ENCODE results near the gene EPB42. TPM values are rescaled to one million over a fixed set of nuclear protein-coding genes. Genes with fewer than 3 reads are reported as not detected.
A peak's percentile ranks its signal among the peaks of the same experiment; 100 is the strongest.
"Not testable (repeated sequence)": the region's sequence is repeated elsewhere in the genome, so short reads cannot be mapped to it uniquely, and the experiment has no call there.

EPB42 gene
- total and polyA plus RNA-seq, 12 donors = 0.03 to 0.26 (median 0.15) TPM; not detected in 5

- H3K4me3 ChIP-seq = no peak overlapping the region
- TF ChIP-seq, protein P1, sequence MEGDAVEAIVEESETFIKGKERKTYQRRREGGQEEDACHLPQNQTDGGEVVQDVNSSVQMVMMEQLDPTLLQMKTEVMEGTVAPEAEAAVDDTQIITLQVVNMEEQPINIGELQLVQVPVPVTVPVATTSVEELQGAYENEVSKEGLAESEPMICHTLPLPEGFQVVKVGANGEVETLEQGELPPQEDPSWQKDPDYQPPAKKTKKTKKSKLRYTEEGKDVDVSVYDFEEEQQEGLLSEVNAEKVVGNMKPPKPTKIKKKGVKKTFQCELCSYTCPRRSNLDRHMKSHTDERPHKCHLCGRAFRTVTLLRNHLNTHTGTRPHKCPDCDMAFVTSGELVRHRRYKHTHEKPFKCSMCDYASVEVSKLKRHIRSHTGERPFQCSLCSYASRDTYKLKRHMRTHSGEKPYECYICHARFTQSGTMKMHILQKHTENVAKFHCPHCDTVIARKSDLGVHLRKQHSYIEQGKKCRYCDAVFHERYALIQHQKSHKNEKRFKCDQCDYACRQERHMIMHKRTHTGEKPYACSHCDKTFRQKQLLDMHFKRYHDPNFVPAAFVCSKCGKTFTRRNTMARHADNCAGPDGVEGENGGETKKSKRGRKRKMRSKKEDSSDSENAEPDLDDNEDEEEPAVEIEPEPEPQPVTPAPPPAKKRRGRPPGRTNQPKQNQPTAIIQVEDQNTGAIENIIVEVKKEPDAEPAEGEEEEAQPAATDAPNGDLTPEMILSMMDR (IDR thresholded peaks at IDR 0.05) = no peak
- peaks cover 0 to 10% (median 0%) of the 10 kb centered on the region in 11 donors for H3K9me3 ChIP-seq
- WGBS, 2 donors = 83 to 88% methylated on average over 3 of the region's 3 CpGs
- no peak overlapping the region for H3K27ac ChIP-seq
- DNase-seq (no peak), ATAC-seq (no peak)
- H3K27me3 ChIP-seq = no peaks in the 10 kb centered on the region
- peaks cover 0 to 18% (median 7%) of the 10 kb centered on the region in 9 donors for H3K4me1 ChIP-seq
- intact Hi-C loops (cut with DNase I) = no loop called here
- H3K36me3 ChIP-seq = peaks cover 0 to 40% (median 17%) of the 10 kb centered on the region in 9 donors
These were observed 20.8 kb downstream of the EPB42 start for GRCh38 chr15:43199945-43200488.

GRCh38 chr15:43198992-43199391, 21.8 kb downstream of the EPB42 start:
- Histone ChIP-seq H3K4me1 (peaks cover 0 to 23% (median 3%) of the 10 kb centered on the region in 9 donors), H3K36me3 (peaks cover 0 to 50% (median 21%) of the 10 kb centered on the region in 9 donors), H3K9me3 (peaks cover 0 to 10% (median 0%) of the 10 kb centered on the region in 11 donors), H3K27ac (no peak overlapping the region), H3K27me3 (no peaks in the 10 kb centered on the region), H3K4me3 (no peak overlapping the region)
- ATAC-seq (no peak), DNase-seq (no peak)
- 96% methylated on average over 3 of the region's 3 CpGs for WGBS, 2 donors
- intact Hi-C loops (cut with DNase I) = no loop called here
- TF ChIP-seq, protein P1 (IDR thresholded peaks at IDR 0.05) = no peak

DNA sequence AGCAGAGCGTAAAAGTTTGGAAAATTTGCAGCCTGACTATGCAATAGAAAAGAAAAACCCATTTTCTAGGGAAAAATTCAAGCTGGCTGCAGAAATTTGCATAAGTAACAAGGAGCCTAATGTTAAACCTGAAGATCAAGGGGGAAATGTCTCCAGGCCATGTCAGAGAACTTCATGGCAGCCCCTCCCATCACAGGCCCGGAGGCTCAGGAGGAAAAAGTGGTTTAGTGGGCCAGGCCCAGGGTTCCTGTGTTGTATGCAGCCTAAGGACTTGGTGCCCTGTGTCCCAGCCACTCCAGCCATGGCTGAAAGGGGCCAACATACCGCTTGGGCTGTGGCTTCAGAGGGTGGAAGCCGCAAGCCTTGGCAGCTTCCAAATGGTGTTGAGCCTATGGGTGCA, 22.3 kb downstream of the EPB42 start:
- ATAC-seq; H3K9me3 ChIP-seq; H3K27ac ChIP-seq; DNase-seq; intact Hi-C loops (cut with DNase I); H3K27me3 ChIP-seq; H3K4me3 ChIP-seq: not testable (repeated sequence)
- H3K4me1 ChIP-seq = peaks cover 0 to 20% (median 0%) of the 10 kb centered on the region in 9 donors
- WGBS, 2 donors = 96 to 98% methylated on average over 4 of the region's 4 CpGs
- H3K36me3 ChIP-seq = peaks cover 0 to 54% (median 24%) of the 10 kb centered on the region in 9 donors

DNA sequence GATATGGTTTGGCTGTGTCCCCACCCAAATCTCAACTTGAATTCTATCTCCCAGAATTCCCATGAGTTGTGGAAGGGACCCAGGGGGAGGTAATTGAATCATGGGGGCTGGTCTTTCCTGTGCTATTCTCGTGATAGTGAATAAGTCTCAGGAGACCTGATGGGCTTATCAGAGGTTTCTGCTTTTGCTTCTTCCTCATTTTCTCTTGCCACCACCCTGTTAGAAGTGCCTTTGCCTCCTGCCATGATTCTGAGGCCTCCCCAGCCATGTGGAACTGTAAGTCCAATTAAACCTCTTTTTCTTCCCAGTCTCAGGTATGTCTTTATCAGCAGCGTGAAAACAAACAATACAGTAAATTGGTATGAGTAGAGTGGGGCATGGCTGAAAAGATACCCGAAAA, 23.0 kb downstream of the EPB42 start:
- intact Hi-C loops (cut with DNase I); H3K27ac ChIP-seq; DNase-seq; ATAC-seq; H3K9me3 ChIP-seq; H3K27me3 ChIP-seq; H3K4me3 ChIP-seq: not testable (repeated sequence)
- peaks cover 0 to 62% (median 31%) of the 10 kb centered on the region in 9 donors for H3K36me3 ChIP-seq
- 74 to 84% methylated on average over 3 of the region's 3 CpGs for WGBS, 2 donors
- H3K4me1 ChIP-seq = peaks cover 0 to 20% (median 0%) of the 10 kb centered on the region in 9 donors

DNA sequence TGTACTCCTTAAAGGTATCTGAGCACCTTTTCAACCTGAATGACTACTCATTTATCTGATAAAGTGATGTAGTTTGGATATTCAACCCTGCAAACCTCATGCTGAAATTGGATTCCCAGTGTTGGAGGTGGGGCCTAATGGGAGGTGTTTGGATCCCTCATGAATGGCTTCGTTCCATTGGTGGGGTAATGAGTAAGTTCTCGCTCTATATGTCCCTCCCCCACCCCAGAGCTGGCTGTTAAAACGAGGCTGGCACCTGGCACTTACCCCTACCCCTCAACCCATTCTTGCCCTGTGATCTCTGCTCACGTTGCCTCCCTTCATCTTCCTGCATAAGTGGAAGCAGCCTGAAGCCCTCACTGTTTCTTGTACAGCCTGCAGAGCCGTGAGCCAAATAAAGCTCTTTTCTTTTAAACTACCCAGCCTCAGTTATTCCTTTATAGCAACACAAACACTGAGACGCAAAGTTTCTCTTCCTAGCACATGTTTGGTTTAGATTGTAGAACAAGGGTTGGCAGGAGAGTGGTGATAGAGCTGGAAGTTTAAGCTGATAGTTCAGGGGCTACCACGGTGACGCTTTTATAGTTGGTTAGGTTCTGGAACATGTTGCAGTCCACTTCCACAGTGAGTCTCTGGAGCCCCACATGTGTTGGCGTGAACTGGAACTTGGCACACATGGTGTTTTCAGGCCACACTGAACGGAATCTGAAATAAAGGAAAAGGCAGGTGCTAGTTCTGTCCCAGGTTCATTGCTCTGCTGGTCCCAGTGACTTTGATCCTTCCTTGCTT, 23.9 kb downstream of the EPB42 start:
- peak overlapping the region in 3 of 10 donors; percentile 11 to 36 (median 19) for H3K27ac ChIP-seq
- peaks cover 0 to 10% (median 0%) of the 10 kb centered on the region in 11 donors for H3K9me3 ChIP-seq
- H3K36me3 ChIP-seq = peaks cover 0 to 70% (median 39%) of the 10 kb centered on the region in 9 donors
- TF ChIP-seq, protein P1 (IDR thresholded peaks at IDR 0.05) = no peak
- no peak overlapping the region for H3K4me3 ChIP-seq
- no peaks in the 10 kb centered on the region for H3K27me3 ChIP-seq
- intact Hi-C loops (cut with DNase I) = no loop called here
- peaks cover 0 to 20% (median 0%) of the 10 kb centered on the region in 9 donors for H3K4me1 ChIP-seq
- peak in 5 of 8 donors; percentile 20 to 81 (median 55) for ATAC-seq
- 54 to 71% methylated on average over 10 of the region's 10 CpGs for WGBS, 2 donors
- no peak for DNase-seq
